Fibroblast of skin of right biceps (primary cell): ENCODE results near the gene NAT10.

ENCODE experiments used
- DNase-seq: peaks from one replicate; pipeline ENCODE4 v3.0.0-alpha.2; 2013

The NAT10 gene

GRCh38 chr11:34150494-34151151 lies 45.2 kb downstream of the NAT10 start:
- DNase-seq, result peak; percentile 69

- DNase-seq, result no peak
Measured at GRCh38 chr11:34151166-34151565, 45.7 kb downstream of the NAT10 start.

GRCh38 chr11:34151916-34152845 lies 46.8 kb downstream of the NAT10 start:
- DNase-seq, result no peak

- no peak for DNase-seq
Measured at GRCh38 chr11:34154059-34154875, 48.8 kb downstream of the NAT10 start.

DNA sequence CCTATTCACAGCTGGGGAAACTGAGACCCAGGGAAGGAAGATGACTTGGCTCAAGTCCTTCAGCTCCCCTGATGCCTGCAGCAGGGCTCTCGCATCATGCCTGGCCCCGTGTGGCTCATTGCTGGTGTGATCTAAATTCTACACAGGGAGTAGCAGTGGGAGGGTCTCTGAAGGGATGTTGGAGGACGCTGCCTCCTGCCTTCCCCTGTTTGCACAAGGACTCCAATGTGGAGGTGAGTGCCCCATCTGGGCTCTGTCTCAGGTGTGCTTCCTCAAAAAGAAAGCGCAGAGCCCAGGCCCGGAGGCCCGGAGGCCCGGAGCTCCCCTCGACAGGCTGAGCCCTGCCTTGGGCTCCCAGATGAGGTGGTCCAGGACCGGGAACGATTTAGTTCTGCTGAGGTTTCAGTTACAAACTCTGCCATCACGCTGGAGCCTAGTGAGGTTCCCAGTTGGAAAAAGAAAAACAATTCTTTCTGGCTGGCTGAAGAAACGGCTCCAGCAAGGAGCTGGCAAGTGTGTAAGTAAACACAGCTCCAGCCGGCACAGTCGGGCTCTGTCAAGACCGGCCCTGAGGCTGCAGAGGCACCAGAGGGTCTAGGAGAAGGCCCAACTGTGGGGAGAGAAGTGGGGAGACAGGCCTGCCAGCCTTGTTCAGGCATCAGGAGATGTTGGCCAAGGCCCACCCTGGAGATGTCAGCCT lies 49.8 kb downstream of the NAT10 start:
- no peak for DNase-seq

- DNase-seq, result no peak
Measured at GRCh38 chr11:34155757-34156062, 50.3 kb downstream of the NAT10 start.

GRCh38 chr11:34157163-34157562 lies 51.7 kb downstream of the NAT10 start:
- no peak for DNase-seq

- no peak for DNase-seq
Measured at GRCh38 chr11:34158661-34159060, 53.2 kb downstream of the NAT10 start.

GRCh38 chr11:34160049-34160721 lies 54.8 kb downstream of the NAT10 start:
- no peak for DNase-seq

DNA sequence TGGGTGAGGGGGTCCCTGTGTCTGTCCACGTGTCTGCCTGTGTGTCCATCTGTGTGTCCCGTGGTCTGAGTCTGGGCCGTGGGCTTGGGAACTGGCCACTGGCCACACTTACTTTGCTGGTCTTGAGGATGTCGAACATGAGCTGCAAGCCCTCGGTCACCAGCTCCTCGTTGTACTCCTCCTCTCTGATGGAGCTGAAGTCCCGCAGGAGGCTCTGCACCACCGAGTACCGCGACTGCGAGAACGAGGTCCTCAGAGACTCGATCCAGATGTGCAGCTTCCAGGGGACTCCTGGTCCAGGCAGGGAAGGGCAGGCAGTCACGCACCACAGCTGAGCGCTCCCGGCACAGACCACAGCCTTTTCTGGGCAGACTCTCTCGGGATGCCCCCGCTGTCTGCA lies 55.4 kb downstream of the NAT10 start:
- DNase-seq, result no peak

DNA sequence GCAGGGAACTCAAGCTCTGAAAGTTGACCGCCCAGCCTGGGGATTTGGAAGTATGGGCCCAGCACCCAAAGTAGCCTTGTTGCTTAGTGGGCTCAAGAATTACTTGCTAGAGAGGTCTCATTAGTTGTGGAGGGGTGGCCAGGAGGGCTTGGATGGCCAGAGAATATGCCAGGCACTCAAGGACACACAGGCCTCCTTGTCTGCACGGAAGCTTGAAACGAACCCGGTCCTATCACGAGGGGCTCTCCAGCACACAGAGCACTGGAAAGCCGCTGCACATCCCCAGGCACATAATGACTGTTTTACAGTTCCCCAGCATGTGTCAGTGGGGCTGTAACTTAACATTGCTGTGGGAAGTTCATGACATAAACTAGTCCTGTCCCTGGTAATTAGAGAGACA lies 55.9 kb downstream of the NAT10 start:
- DNase-seq, result no peak

GRCh38 chr11:34161812-34162492 lies 56.5 kb downstream of the NAT10 start:
- peak; percentile 46 for DNase-seq

- no peak for DNase-seq
Measured at GRCh38 chr11:34162493-34162820, 57.0 kb downstream of the NAT10 start.

GRCh38 chr11:34162856-34163255 lies 57.4 kb downstream of the NAT10 start:
- no peak for DNase-seq

- DNase-seq, result no peak
Measured at GRCh38 chr11:34165121-34165520, 59.7 kb downstream of the NAT10 start.

GRCh38 chr11:34165786-34166555 lies 60.5 kb downstream of the NAT10 start:
- DNase-seq, result no peak

GRCh38 chr11:34166806-34167740 lies 61.6 kb downstream of the NAT10 start:
- no peak for DNase-seq

DNA sequence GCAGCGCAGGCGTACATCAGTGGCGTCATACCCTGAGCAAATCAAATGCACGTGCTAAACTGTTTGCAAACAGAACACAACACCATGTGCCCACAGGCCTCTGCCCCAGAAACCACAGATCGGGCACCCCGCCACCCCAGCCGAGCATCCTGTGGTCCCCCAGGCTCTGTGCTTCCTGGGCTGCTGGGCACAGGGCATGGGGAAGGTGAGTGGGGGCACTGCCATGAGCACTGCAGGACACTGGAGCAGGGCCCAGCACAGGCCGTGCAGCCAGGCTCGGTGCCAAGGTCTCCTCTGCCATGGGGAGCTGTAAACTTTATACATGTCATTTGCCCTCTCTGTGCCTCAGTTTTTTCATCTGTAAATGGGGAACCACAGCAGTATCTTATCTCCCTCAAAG lies 62.5 kb downstream of the NAT10 start:
- DNase-seq, result no peak

DNA sequence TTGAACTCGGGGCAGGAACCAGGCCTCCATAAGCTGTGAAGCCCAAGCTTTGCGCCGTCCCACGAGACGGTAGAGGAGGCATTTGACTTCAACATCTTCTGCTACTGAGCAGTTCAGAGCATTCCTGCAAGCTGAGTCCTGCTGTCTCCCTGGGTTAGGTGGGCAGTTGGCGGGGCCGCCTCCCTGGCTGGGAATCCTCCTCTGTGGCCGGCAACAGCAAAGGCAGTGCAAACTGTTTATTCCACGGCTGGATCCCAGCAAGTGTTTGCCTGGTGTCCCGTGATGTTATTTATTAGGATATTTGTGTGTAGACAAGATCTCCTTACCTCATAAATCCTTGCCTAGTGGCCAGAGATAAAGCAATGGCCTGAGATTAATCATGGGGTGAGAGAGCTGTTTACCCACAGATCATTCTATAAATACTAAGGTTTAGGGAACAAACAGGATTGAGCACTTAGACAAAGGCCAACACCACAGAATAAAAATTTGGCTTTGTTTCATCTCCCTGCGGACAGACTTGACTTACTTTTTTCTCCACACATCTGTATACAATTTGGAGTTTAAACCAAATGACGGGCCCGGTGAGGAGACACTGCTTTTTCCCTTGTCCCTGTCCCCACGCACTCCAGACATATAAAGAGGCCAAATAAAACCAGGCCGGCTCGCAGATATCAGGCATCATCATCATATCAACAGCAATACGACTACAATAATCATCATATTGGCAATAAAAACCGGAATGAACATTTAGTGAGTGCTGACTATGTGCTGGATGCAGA lies 63.4 kb downstream of the NAT10 start:
- DNase-seq, result peak; percentile 34
